HPDE6-E6E7 (cell line): ENCODE data around the gene TULP4.
A peak's percentile ranks its signal among the peaks of the same experiment; 100 is the strongest.
"Not testable (repeated sequence)": the region's sequence is repeated elsewhere in the genome, so short reads cannot be mapped to it uniquely, and the experiment has no call there.

ENCODE experiments used
- DNase-seq: peaks from one replicate; pipeline ENCODE4 v3.0.0; 2011; ENCODE audit warnings: missing footprints; ENCODE audit errors: extremely low spot score

Gene TULP4

DNA sequence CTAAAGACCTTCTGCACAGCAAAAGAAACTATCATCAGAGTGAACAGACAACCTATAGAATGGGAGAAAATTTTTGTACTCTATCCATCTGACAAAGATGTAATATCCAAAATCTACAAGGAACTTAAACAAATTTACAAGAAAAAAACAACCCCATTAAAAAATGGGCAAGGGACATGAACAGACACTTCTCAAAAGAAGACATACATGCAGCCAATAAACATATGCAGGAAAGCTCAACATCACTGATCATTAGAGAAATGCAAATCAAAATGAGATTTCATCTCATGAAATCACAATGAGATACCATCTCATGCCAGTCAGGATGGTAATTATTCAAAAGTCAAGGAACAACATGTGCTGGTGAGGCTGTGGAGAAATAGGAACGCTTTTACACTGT is 215.6 kb downstream of the TULP4 start:
- not testable (repeated sequence) for DNase-seq

DNA sequence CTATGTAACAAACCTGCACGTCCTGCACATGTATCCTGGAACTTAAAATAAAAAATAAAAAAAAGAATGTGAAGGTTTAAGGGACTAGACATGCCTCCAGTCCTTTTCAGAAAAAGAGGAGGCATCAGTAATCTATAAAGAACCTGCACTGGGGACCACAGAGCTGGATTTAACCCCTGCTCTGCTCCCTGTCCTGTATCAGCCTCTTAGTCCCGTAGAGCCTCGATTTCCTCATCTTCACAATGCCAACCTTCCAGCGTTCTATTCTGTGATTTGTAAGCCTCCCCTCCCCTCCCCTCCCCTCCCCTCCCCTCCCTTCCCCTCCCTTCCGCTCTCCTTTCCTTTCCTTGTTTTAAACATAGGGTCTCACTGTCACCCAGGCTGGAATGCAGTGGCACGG is 216.6 kb downstream of the TULP4 start:
- DNase-seq, result no peak

DNA sequence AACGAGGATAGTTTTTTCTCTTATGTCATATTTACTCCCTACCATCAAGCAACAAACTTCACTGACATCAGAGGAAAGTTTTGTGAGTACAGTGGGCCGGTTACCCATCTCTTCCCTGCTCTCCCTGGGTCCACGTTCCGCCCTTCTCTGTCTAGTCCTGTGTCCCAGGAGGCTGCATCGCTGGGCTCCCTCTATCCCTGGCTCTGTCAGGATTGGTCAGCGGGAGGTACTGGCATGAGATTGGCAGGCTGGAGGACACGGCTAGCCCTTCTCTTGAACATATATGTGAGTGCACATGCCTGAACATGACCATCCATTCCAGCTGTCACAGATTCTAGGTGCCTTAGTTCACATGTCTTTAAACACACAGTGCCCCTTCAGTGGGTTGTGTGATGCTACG is 217.4 kb downstream of the TULP4 start:
- DNase-seq, result no peak

DNA sequence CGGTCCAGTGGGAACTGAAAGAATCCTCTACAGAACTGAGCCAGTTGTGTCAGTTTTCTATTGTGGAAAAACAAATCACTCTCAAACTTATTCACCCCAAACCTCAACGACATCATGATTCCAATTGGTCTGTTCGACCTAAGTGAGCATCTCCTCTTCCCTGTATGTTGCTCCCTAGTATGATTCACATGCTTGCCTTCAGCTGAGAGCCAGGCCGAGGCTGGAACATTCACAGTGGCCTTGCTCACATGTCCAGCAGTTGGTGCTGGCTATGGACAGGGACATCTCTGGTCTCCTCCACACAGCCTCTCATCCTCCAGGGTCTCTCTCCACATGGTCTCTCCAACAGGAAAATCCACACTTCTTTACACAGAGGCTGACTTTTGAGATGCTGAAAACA is 219.3 kb downstream of the TULP4 start:
- no peak for DNase-seq

DNA sequence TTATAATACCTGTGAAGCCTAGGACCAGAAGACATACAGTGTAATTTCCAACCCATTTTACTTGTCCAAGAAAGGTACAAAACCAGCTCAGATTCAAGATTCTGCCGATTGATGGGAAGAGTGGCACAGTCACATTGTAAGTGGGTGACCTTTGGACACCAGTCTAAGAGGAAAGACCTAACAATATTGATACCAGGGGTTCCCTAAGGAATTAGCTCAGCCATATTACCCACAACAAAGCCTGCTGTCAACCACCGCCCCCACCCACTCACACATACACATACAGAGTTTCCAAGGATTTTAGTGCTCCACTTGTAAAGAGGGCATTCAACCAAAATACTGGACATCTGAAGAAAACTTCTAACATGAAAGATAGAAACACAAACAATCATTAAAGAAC is 219.7 kb downstream of the TULP4 start:
- DNase-seq, result no peak

DNA sequence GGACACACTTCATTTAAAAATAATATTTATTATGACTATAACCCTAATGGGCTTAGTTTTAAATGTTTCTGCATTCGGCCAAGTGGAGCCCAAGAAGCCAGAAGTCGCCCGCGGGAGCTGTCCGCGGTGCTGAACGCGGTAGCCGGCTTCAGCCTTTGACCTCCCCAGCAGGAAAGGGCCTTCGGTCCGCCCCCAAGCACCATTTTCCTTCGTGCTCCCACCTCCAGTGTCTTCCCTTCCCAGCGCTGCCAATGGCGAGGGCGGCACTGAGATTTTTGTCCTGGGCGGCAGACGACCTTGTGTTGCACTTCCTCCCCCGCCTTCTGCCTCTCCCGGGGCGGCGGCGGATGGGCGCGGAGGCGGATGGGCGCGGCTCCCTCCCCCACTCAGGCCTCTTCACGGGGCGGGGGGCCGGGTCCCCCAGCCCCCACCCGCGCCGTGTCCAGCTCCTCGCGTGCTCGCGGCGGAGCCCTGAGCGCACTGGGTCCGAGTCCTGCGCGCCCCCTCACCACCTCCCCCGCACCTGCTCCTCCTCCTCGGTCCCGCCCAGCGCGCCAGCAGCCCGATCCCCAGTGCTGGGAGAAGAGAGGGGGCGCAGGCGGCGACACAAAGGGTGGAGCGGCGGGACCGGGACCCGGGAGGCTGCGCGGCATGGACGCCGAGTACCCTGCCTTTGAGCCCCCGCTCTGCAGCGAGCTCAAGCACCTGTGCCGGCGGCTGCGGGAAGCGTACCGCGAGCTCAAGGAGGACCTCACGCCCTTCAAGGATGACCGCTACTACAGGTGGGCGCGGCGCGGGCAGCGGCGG is 224.0 kb downstream of the TULP4 start:
- DNase-seq, result peak; percentile 74

DNA sequence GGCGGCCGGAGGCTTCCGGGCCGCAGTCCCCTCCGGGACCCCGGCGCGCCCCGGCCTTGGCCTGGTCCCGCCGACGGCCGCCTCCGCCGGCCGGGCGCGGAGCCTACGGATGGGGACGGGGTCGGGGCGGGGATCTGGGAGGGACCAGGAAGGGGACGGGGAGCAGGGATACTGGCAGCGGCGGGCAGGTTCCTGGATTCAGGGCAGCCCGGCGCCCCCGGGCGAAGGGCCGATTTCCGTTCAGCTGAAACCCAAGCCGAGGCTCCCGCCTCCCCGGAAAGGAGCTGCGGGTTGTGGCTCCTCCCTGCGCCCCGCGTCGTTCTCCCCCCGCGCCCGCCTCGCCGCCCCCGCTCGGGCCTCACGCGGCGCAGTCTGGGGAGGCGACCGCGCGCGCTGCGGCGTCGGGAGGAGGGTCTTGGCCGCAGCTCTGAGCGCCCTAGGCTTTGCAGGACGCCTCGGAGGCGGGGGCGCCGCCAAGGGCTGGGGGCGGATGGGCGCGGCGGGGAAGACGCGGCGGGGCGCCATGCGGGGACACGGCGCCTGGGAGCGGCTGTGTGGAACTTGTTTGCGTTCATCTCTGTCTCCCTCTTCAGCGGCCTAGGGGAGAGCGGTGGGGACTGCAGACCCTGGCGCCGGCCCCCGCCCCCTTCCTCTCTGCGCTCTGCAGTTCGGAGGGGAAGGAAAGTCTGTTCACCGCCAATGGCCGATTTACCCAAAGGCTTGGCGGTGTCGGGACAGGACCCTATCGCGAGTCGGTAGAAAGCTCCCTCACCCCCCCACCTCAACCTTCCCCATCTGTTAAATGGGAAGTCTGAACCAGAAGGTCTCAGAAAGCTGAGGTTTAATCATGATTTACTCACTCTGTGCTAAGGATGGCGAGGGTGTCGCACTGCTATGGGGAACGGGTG is 224.9 kb downstream of the TULP4 start:
- no peak for DNase-seq

DNA sequence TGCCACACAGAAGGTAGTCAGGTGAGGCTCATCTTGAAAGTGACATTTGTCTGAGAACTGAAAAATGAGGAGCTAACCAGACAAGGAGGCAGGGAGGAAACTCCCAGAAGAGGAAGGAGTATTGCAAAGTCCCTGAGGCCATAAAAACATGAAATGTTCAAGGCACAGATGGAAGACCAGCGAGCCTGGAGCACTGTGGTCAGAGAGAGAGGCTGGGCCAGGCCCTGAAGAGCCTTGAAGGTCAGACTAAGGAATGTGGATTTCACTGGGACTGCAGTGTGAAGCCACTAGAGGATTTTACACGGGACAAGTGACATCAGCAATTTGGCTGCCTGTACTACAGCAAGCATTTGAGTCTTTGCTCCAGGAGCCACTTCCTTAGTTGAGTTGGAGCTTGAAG is 226.5 kb downstream of the TULP4 start:
- no peak for DNase-seq

DNA sequence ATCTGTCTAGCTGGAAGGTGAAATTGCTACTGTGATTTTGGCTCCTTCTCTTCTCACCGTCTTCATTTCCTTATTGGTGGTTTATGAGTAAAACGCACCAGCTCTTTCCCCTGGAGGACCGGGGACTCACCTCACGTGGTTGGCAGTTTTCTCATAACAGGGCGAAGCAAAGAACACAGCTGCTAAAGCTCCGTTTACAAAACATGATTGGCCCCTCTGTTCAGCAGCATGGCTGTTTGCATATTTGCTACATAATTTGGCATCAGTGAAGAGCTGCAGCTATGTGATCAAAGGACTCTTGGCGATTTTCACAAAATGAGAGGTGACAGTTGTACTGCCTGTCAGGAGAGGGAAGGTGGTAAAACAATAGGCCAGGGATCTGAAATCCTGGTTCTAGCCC is 227.1 kb downstream of the TULP4 start:
- DNase-seq, result no peak

DNA sequence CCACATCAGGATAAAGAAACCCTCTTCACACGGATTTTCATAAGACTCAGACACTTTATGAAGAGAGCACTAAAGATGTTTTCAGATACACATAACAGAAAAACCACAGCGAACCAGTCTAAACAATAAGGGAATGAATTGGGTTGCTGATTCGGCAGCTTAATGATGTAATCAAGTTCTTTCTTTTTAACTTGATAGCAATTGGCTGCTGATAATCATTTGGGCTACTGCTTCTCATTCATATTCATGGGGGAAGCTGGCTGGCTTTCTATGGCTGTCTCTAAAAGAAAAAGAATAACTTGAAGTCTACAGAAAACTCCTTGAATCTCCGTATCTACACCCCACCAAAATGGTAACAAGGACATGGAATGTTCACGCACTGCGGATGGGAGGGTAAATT is 227.6 kb downstream of the TULP4 start:
- no peak for DNase-seq

DNA sequence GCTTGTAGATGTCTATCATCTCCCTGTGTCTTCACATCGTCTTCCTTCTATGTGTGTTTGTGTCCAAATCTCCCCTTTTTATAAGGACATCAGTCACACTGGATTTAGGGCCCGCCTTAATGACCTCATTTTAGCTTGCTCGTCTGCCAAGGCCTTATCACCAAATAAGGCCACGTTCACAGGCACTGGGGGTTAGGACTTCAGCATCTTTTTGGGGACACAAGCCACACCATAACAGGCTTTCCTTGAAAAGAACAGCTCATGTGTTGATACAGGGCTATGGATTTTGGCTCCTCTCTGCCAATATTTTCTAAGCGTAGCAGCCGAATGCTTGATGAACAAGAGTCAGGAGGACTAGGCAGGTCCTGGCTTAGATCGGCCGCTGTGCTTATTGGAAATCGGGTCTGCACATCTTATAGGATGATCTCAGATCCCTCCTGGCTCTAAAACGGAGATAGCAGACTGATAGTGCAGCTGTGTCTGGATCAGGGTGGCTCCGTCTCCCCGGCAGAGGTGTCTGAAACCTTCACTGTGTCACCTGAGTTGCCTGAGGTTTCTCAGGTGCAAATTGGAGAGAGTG is 231.4 kb downstream of the TULP4 start:
- no peak for DNase-seq

DNA sequence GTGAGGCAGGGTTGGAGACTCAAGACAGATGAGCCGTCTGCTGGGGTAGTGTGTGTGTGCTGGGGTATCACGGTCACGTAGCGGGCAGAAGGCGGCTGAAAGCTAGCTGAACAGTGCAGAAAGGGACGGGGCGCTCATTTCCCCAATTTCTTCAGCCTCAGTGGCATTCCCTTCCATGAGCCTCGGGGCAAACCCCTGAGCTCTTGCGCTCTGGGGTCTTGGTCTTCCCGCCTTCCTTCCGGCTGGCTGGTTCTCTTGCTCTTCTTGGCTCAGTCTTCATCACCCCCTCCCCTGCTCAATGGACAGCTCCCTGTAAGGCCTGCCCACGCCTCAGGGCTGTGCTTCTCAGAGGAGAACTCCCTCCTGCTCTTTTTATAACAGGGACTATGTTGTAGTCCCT is 232.2 kb downstream of the TULP4 start:
- DNase-seq, result no peak

DNA sequence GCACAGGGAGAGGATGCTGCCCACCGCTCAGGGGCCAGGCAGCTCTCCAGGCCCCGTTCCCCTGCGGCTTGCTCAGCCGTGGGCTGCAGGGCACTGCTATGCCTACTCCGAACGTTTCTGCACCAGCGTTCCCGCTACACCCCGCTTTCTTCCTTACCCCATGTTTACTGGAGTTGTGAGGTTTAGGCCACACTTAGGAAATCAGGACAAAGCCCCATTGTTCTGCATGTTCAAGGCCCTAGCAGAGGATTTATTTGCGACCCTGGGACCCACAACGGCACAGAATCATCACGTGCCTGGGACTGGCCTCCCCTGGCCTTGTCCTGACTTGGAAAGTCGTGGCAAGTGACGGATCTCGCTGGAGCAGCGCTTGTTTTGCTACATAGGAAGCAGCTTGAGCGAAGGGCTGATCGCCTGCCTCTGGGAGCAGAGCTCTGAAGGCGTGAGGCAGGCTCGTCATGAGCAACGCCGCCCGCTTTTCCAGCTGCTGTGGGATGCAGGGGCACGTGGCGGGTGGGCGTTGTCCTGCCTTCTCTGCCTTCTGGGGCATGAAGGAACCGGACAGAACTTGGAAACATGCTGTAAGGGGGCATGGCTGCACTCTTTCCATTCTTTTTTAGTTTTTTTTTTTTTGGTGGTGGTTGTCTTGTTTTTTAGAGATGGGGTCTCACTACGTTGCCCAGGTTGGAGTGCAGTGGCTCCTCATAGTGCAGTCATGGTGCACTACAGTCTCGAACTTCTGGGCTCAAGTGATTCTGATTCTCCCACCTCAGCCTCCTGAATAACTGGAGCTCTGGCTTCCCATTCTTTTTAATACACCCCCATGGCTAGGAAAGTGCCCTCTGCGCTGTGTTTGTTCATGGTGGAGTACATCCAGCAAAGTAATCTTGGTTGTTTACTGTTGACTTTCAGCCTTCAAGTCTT is 233.0 kb downstream of the TULP4 start:
- no peak for DNase-seq

DNA sequence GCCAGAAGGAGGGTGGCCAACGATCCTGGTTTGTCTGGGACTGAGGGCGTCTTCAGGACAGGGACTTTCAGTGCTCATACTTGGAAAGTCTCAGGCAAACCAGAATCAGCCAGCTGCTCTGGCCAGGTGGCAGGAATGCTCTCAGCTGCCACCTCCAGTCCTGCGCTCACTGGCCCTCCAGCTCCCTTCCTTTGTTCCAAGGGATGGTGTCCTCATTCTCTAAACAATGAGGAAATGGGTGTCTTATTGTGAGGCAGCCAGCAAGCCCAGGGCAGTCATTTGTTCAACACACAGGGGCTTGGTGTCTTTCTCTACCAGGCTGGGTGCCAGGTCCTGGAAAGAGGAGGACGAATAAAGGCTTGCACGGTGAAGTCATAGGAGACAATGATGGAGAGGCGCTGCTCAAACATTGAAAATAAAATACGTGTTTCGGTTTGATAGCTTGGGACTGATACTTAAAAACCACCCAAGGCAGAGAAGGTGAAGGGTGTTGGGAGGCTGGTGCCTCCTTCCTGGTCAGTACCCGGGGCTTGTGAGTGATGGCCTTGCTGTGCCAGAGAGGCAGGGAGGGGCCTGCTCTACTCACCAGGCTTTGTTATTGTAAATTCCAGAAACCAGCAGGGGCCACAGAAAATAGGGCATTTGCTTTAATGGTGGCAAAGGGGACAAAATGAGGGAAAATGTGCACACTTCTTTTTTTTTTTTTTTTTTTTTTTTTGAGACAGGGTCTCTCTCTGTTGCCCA is 236.3 kb downstream of the TULP4 start:
- no peak for DNase-seq

DNA sequence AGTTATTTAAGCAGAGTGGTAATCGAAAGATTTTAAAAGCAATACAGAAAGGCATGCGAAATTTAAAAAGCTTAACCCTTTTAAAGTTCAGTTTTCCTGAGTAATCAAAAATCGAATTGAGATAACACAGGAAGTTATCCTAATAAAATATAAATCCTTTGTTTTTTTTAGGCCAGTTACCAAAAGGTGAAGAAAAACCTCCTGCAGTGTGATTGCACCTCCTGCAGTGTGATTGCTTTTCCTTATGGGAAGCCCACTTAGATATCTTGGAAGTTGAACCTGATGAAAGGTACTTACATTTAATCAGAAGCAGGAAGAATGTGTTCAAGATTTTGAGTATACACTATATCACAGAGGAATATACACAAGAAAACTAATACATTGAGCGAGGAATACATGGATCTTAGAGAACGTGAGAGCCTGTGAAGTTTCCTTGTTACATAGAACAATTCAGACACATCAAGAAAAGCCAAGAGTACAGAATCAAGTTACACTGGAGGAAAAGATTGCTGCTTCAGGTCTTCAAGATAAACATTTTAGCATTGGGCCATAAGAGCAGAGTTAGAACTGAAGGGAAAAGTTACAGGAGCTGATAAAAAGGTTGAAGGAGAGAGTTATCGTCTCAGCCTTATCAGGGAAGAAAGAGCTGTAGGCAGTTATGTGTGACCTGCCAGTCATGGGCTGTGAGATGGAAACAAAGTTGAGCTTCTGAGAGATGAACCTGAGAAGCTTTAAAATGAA is 240.0 kb downstream of the TULP4 start:
- no peak for DNase-seq

DNA sequence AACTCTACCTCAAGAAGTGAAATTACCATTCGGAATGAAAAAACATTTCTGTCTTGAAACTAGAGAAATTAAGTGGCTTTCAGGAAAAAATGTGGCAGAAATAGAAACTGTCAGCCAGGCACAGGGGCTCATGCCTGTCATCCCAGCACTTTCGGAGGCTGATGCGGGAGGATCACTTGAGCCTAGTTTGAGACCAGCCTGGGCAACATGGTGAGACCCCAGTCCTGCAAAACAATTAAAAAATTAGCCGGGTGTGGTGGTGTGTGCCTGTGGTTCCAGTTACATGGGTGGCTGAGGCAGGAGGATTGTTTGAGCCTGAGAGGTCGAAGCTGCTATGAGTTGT is 240.5 kb downstream of the TULP4 start:
- DNase-seq, result no peak

DNA sequence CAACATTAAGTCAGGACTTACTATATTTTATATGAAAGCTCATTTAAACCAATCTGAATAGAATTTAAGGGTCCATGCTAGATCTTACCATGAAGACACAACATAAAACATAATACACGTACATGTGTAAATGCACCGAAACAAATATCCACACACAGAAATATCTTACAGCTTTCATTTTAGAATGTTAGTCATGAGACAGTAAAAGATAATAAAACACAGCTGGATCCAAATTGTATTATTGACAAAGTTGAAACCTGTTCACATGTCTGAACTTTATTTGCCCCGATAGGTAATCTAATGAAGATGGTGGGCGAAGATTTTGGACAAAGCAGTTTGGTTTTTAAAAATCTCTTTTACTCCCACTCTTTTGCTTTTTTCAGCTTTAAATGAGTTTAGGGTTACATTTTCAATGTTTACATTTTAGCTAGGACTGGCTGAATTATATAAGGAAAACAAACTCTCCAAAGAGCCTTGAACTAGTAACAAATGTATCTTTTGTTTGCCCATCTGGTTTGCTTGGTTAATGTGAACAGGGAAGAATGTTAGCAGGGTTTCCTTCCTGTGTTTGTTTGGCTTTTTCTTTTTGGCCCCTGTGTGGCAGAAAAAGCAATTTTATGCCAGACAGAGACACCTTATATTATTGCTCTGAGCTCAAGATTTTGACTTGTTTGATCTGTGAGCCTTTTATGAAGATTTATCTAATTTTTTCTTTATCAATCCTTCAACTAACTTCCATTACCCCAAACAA is 242.5 kb downstream of the TULP4 start:
- no peak for DNase-seq

DNA sequence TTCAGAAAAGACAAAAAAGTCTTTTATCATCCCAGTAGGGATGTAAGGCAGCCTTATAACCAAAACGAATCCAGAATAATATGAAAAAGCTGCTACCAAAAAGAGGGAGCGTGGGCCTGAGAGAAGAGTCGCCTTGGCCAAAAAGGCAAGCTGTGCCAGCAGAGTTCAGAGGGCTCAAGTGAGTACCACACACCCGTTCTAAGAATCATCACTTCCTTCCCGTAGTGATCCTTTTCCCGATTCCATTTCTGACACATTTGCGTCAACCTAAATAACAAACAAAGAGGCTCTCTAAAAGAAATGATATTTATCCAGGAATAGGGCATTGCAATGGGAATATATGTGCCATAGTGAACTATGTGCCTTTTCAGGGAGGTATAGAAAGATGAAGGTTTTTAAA is 243.8 kb downstream of the TULP4 start:
- DNase-seq, result no peak

DNA sequence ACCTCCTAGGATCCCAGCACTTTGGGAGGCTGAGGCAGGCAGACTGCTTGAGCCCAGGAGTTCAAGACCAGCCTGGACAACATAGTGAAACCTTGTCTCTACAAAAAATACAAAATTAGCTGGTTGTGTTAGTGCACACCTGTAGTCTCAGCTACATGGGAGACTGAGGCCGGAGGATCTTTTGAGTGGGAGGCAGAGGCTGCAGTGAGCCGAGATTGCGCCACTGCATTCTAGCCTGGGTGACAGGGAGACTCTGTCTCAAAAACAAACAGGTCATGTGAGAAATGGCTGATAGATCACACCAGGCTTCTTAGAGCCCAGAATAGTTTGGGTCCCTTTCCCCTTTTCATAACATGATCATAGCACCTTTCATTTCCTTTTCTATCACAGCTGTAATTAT is 244.8 kb downstream of the TULP4 start:
- DNase-seq, result not testable (repeated sequence)

DNA sequence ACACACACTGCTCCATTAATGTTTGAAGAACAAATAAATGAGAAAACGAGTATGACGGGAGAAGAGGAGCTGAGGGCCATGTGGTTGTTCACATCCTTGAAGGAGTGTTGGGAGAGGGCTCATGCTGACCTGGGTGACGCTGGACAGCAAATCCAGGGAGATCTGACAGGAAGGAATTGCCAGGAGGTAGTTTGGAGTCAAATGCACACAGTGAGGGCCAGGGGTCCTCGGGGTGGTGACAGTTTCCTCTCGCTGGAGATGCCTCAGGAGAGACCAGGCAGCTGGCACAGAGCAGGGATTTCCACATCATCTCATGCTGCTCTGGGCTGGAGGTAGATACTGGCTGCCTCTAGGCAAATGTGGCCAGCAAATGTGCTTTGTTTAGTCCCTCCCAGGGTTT is 245.7 kb downstream of the TULP4 start:
- no peak for DNase-seq
